Naive B cell (primary cell): ENCODE results near the gene SARS2. TPM values are rescaled to one million over a fixed set of nuclear protein-coding genes. Genes with fewer than 3 reads are reported as not detected.

Experiments
- ATAC-seq, 2 donors: fragments of 150-1000 bp; cut with Tn5 transposase; 2 replicates each; pipeline ENCODE4 v1.10.0; 2021; ENCODE audit warnings: low read depth in 2 of 2, mild to moderate bottlenecking in 2 of 2, moderate library complexity in 2 of 2
- DNase-seq: peaks from one replicate; pipeline ENCODE4 v3.0.0; 2022
- H3K27ac Mint-ChIP-seq, 6 donors: one replicate each; pipeline ENCODE4 v1.8.0; 2020 to 2022; ENCODE audit warnings: mild to moderate bottlenecking in 6 of 6, mixed read lengths in 6 of 6, moderate library complexity in 5 of 6, inconsistent platforms in 2 of 6
- H3K27me3 Mint-ChIP-seq, 3 donors: one replicate each; pipeline ENCODE4 v1.8.0; 2021 to 2022; ENCODE audit warnings: mixed read lengths in 3 of 3, mild to moderate bottlenecking in 1 of 3
- H3K36me3 Mint-ChIP-seq, 2 donors: one replicate each; pipeline ENCODE4 v1.8.0; 2020 to 2022; ENCODE audit warnings: mixed read lengths in 2 of 2, inconsistent platforms in 1 of 2, mild to moderate bottlenecking in 1 of 2
- H3K4me1 Mint-ChIP-seq, 3 donors: one replicate each; pipeline ENCODE4 v1.8.0; 2020 to 2022; ENCODE audit warnings: mixed read lengths in 3 of 3, inconsistent platforms in 1 of 3, mild to moderate bottlenecking in 1 of 3, moderate library complexity in 1 of 3
- H3K4me3 Mint-ChIP-seq, 8 donors: one replicate each; pipeline ENCODE4 v1.8.0; 2020 to 2022; ENCODE audit warnings: mild to moderate bottlenecking in 8 of 8, mixed read lengths in 8 of 8, moderate library complexity in 8 of 8, inconsistent platforms in 2 of 8
- H3K9me3 Mint-ChIP-seq, 7 donors: one replicate each; pipeline ENCODE4 v1.8.0; 2020 to 2022; ENCODE audit warnings: mixed read lengths in 7 of 7, mild to moderate bottlenecking in 5 of 7, inconsistent platforms in 2 of 7, moderate library complexity in 1 of 7
- polyA plus RNA-seq, 6 donors: library from polyadenylated mRNA; unstranded; fragments of 300-500 nt; fragmentation: Illumina TruSeq; gene quantifications; one replicate each; pipeline ENCODE4 v1.2.3, GENCODE V29; 2021; ENCODE audit warnings: low read depth in 6 of 6

The SARS2 gene
- polyA plus RNA-seq, 6 donors from 2014 or later: 3.6 to 16.6 (median 12.5) TPM

GRCh38 chr19:38905620-38906019 is 24.9 kb downstream of the SARS2 start:
- DNase-seq: no peak
- H3K4me1 Mint-ChIP-seq: peaks cover 19 to 21% (median 19%) of the 10 kb centered on the region in 3 donors

GRCh38 chr19:38904581-38905539 is 25.7 kb downstream of the SARS2 start:
- H3K36me3 Mint-ChIP-seq: peaks cover 8 to 26% of the 10 kb centered on the region in 2 donors
- no peak for DNase-seq
- H3K4me3 Mint-ChIP-seq: peak overlapping the region in 1 of 8 donors; percentile 57
- H3K9me3 Mint-ChIP-seq: no peaks in the 10 kb centered on the region
- H3K27me3 Mint-ChIP-seq: no peaks in the 10 kb centered on the region
- peaks cover 24 to 27% (median 25%) of the 10 kb centered on the region in 3 donors for H3K4me1 Mint-ChIP-seq
- ATAC-seq: no peak
- peak overlapping the region in 1 of 6 donors; percentile 22 for H3K27ac Mint-ChIP-seq

More at GRCh38 chr19:38905620-38906019, 24.9 kb downstream of the SARS2 start:
- ATAC-seq: no peak
- Mint-ChIP-seq H3K9me3 (no peaks in the 10 kb centered on the region), H3K4me3 (no peak overlapping the region), H3K27me3 (no peaks in the 10 kb centered on the region), H3K27ac (peak overlapping the region in 2 of 6 donors; percentile 22 to 69), H3K36me3 (peaks cover 8 to 29% of the 10 kb centered on the region in 2 donors)

DNA sequence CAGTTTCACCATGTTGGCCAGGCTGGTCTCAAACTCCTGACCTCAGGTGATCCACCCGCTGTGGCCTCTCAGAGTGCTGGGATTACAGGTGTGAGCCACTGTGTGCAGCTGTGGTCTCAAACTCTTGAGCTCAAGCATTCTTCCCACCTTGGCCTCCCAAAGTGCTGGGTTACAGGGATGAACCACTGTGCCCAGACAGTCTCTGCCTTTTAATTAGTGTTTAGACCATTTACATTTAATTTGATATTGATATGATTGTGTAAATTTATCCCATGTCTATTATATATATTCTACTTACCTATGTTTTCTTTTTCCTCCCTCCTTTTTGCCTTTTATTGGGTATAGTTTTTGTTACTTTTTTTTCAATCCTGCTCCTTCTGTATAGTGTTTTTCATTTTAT is 28.9 kb downstream of the SARS2 start:
- Mint-ChIP-seq H3K4me1 (peaks cover 36 to 51% (median 47%) of the 10 kb centered on the region in 3 donors), H3K36me3 (peaks cover 8 to 17% of the 10 kb centered on the region in 2 donors), H3K4me3 (peak overlapping the region in 6 of 8 donors; percentile 26 to 90 (median 74)), H3K9me3 (no peaks in the 10 kb centered on the region), H3K27ac (peak overlapping the region in 4 of 6 donors; percentile 64 to 97 (median 76)), H3K27me3 (no peaks in the 10 kb centered on the region)
- ATAC-seq (no peak), DNase-seq (no peak)

- H3K36me3 Mint-ChIP-seq: peaks cover 8 to 17% of the 10 kb centered on the region in 2 donors
- no peaks in the 10 kb centered on the region for H3K27me3 Mint-ChIP-seq
- H3K27ac Mint-ChIP-seq: peak overlapping the region; percentile 46 to 100 (median 97)
- ATAC-seq: no peak
- peaks cover 36 to 51% (median 49%) of the 10 kb centered on the region in 3 donors for H3K4me1 Mint-ChIP-seq
- no peak for DNase-seq
- peak overlapping the region; percentile 65 to 100 (median 92) for H3K4me3 Mint-ChIP-seq
- H3K9me3 Mint-ChIP-seq: no peaks in the 10 kb centered on the region
These were observed 29.8 kb downstream of the SARS2 start for GRCh38 chr19:38900743-38901190.

DNA sequence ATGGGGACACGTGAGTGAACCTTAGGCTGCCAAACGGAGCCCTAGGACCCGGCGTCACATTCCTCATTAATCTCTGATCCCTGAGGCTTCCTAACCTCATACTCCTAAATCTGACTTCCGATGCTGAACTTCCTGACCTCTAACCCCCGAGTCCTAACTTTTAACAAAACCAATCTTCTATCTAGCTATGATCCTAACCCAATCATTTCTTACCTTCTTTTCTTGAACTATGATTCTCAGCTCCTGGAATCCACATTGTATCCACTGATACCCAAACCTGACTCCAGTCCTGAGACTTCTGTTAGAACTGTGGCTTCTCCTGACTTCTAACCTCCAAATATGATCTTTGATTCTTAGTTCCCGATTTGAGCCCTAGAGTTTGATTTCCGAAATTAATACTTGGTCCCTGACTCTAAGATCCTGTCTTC is 30.3 kb downstream of the SARS2 start:
- H3K4me3 Mint-ChIP-seq: peak overlapping the region; percentile 89 to 100 (median 96)
- H3K27me3 Mint-ChIP-seq: no peaks in the 10 kb centered on the region
- H3K4me1 Mint-ChIP-seq: peaks cover 40 to 55% (median 51%) of the 10 kb centered on the region in 3 donors
- DNase-seq (no peak), ATAC-seq (no peak)
- H3K9me3 Mint-ChIP-seq: no peaks in the 10 kb centered on the region
- H3K36me3 Mint-ChIP-seq: peaks cover 8 to 12% of the 10 kb centered on the region in 2 donors
- H3K27ac Mint-ChIP-seq: peak overlapping the region; percentile 94 to 100 (median 97)

GRCh38 chr19:38899447-38900201 is 30.9 kb downstream of the SARS2 start, which contains the start of the genes NFKBIB and SIRT2:
Gene NFKBIB (plus strand): TSS chr19:38899969. CDS start chr19:38900033, 64 bp downstream.
Gene SIRT2 (minus strand): TSS chr19:38899618. CDS start chr19:38899521, 97 bp downstream.
- peaks cover 6% of the 10 kb centered on the region in 2 donors for H3K36me3 Mint-ChIP-seq
- DNase-seq: peak; percentile 99
- no peaks in the 10 kb centered on the region for H3K27me3 Mint-ChIP-seq
- H3K9me3 Mint-ChIP-seq: no peaks in the 10 kb centered on the region
- H3K4me3 Mint-ChIP-seq: peak within 1 kb of the TSS; percentile 89 to 100 (median 96)
- peaks cover 41 to 60% (median 54%) of the 10 kb centered on the region in 3 donors for H3K4me1 Mint-ChIP-seq
- ATAC-seq: peak; percentile 84 to 85
- peak within 1 kb of the TSS; percentile 95 to 100 (median 98) for H3K27ac Mint-ChIP-seq

DNA sequence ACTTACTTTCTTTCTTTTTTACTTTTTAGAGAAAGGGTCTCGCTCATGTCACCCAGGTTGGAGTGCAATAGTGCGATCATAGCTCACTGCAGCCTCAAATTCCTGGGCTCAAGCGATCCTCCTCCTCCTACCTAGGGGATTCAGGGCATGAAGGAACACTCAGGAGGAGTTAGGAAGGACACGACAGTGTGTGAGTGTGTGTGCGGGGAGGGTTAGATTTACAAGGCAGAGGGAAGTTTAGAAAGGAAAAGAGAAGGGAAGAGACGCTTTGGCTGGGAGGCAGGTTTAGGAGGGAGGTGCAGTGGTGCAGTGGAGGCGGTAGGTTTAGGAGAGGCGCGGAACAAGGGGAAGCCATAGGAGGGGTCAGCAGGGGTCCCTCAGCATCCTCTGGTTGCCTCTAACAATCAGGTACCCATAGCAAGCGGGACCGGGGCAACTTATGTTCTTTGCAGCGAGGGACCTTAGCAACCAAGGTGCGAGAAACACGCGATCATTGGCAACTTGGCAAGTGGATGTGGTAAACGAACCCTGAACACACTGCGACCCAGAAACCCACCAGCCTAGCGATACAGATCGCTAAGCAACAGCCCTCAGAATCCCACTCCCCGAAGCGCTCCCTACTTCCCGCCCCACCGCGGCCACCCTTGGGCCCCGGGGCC is 31.6 kb downstream of the SARS2 start:
- Mint-ChIP-seq H3K27ac (peak overlapping the region; percentile 95 to 100 (median 98)), H3K4me1 (peaks cover 36 to 61% (median 53%) of the 10 kb centered on the region in 3 donors)

DNA sequence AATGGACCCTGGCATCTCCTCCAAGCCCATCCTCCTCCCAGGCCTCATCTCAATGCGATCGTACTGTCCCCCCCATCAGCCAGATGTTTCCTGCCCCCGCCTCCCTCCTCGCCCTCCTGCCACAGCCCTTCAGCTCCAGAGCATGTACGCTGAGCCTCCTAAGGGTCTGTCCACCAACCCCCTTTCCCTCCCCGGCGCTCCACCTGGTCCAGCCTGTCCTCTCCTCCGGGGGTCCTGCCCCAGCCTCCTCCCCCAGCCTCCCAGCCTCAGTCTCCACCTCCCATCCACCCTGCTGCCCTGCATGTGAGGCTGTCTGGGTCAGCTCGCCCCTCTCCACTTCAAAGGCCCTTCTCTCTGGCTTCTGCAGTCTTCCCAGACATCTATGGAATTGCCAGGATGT is 35.6 kb downstream of the SARS2 start:
- peak overlapping the region in 3 of 6 donors; percentile 2 to 92 (median 32) for H3K27ac Mint-ChIP-seq
- no peak for ATAC-seq

More for the DNA sequence above, 31.6 kb downstream of the SARS2 start:
- H3K27me3 Mint-ChIP-seq: no peaks in the 10 kb centered on the region
- H3K4me3 Mint-ChIP-seq: peak overlapping the region; percentile 89 to 100 (median 96)
- H3K9me3 Mint-ChIP-seq: no peaks in the 10 kb centered on the region
- DNase-seq: no peak
- no peak for ATAC-seq
- no peaks in the 10 kb centered on the region for H3K36me3 Mint-ChIP-seq

DNA sequence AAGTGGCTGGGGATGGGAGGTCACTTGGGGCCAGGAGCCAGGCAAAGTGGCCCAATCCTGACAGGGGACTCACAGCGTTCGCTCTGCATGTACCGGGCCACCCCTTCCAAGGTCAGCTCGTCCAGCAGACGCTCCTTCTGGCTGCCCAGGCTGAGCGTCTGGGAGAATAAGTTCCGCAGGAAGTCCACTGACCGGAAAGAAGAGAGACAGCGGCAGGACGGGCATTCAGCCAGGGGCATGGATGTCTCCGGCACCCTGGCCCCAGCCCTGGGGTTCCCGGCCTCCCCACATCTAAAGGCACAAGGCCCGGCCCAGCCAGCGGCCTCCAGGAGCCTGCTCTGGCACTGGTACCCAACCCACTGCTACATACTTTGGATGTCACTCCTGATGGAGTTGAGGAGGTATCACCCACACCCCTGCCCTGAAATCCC is 37.2 kb downstream of the SARS2 start:
- DNase-seq (no peak), ATAC-seq (no peak)
- H3K36me3 Mint-ChIP-seq: no peaks in the 10 kb centered on the region
- no peak overlapping the region for H3K4me3 Mint-ChIP-seq
- H3K27ac Mint-ChIP-seq: peak overlapping the region in 1 of 6 donors; percentile 49
- H3K4me1 Mint-ChIP-seq: peaks cover 12 to 30% (median 20%) of the 10 kb centered on the region in 3 donors
- H3K9me3 Mint-ChIP-seq: no peaks in the 10 kb centered on the region
- no peaks in the 10 kb centered on the region for H3K27me3 Mint-ChIP-seq

More for the DNA sequence above, 35.6 kb downstream of the SARS2 start:
- Mint-ChIP-seq H3K4me3 (no peak overlapping the region), H3K27me3 (no peaks in the 10 kb centered on the region), H3K36me3 (no peaks in the 10 kb centered on the region), H3K9me3 (no peaks in the 10 kb centered on the region), H3K4me1 (peaks cover 23 to 42% (median 29%) of the 10 kb centered on the region in 3 donors)
- no peak for DNase-seq

DNA sequence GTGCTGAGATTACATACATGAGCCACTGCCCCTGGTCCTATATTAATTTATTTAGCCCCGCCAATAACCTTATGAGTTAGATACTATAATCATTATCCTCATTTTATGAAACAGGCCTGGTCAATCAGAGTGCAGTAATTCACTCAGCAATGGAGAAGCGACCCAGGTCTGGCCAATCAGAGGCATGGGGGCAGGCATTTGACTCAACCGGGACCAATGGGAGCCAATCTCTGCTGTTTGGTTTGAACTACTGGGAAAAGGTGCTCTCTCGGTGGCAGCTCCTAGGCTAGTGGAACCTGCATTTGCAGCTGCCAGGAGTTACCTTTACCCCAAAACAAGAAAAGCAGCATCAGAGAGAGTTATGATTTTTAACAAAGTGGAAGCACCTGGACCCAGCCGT is 37.7 kb downstream of the SARS2 start:
- no peak overlapping the region for H3K27ac Mint-ChIP-seq

GRCh38 chr19:38891771-38892170 is 38.8 kb downstream of the SARS2 start:
- peak overlapping the region in 2 of 6 donors; percentile 11 to 69 for H3K27ac Mint-ChIP-seq
- no peak for DNase-seq
- peaks cover 6 to 20% (median 14%) of the 10 kb centered on the region in 3 donors for H3K4me1 Mint-ChIP-seq

More for the DNA sequence above, 37.7 kb downstream of the SARS2 start:
- Mint-ChIP-seq H3K9me3 (no peaks in the 10 kb centered on the region), H3K36me3 (no peaks in the 10 kb centered on the region), H3K4me3 (no peak overlapping the region), H3K4me1 (peaks cover 9 to 25% (median 15%) of the 10 kb centered on the region in 3 donors), H3K27me3 (no peaks in the 10 kb centered on the region)
- DNase-seq (no peak), ATAC-seq (no peak)

GRCh38 chr19:38890686-38891085 is 39.9 kb downstream of the SARS2 start:
- H3K27me3 Mint-ChIP-seq: no peaks in the 10 kb centered on the region
- H3K9me3 Mint-ChIP-seq: no peaks in the 10 kb centered on the region
- no peak overlapping the region for H3K27ac Mint-ChIP-seq
- H3K4me3 Mint-ChIP-seq: peak overlapping the region in 1 of 8 donors; percentile 16
- no peaks in the 10 kb centered on the region for H3K36me3 Mint-ChIP-seq
- DNase-seq: no peak
- ATAC-seq: no peak
- peaks cover 6 to 17% (median 14%) of the 10 kb centered on the region in 3 donors for H3K4me1 Mint-ChIP-seq

More at GRCh38 chr19:38891771-38892170, 38.8 kb downstream of the SARS2 start:
- ATAC-seq: no peak
- H3K27me3 Mint-ChIP-seq: no peaks in the 10 kb centered on the region
- H3K4me3 Mint-ChIP-seq: no peak overlapping the region
- H3K36me3 Mint-ChIP-seq: no peaks in the 10 kb centered on the region
- no peaks in the 10 kb centered on the region for H3K9me3 Mint-ChIP-seq
